Endothelial cell of umbilical vein (primary cell): ENCODE measurements around the gene RAB8A. TPM values are rescaled to one million over a fixed set of nuclear protein-coding genes. Genes with fewer than 3 reads are reported as not detected.
"Not testable (repeated sequence)": the region's sequence is repeated elsewhere in the genome, so short reads cannot be mapped to it uniquely, and the experiment has no call there.

Source experiments
- BruUV-seq: library from RNA; stranded (reverse); fragments of 400-500 nt; replicated peaks from 2 replicates; lab custom pipeline; 2021; lab: Mats Ljungman, UMichigan
- CTCF ChIA-PET: fragments of 300-600, 350-600 bp; sonication (Branson Sonifier 250); formaldehyde crosslinking; loops from one replicate; lab custom pipeline; 2021; ENCODE audit warnings: antibody characterized with exemption, inconsistent platforms; lab: Charles Lee
- POLR2A ChIA-PET: fragments of 300-600, 350-600 bp; sonication (Branson Sonifier 250); formaldehyde crosslinking; loops from one replicate; lab custom pipeline; 2021; ENCODE audit warnings: antibody characterized with exemption, inconsistent platforms; lab: Charles Lee
- DNase-seq: peaks from one replicate; pipeline ENCODE4 v3.0.0-alpha.2; 2011; ENCODE audit warnings: low read depth, low spot score
- FAIRE-seq: peaks from 2 replicates; lab custom pipeline; 2011; peaks lifted over from hg19 to GRCh38; lab: Jason Lieb, UNC
- H2AFZ ChIP-seq: 2 replicates; pipeline ENCODE4 v1.6.0; 2012; ENCODE audit warnings: low read depth, low read length, control low read depth, inconsistent platforms
- H3K27ac ChIP-seq: 2 replicates; pipeline ENCODE4 v1.5.1; 2011; ENCODE audit warnings: low read depth, mild to moderate bottlenecking, control low read depth, low read length, moderate library complexity; ENCODE audit not compliant: insufficient read depth
- H3K27me3 ChIP-seq, 2 experiments: 2 replicates each; pipeline versions ENCODE4 v1.6.0 to v1.6.1; 2011; ENCODE audit warnings: low read length in 2 of 2, mixed read lengths in 1 of 2; ENCODE audit not compliant: control insufficient read depth in 2 of 2, insufficient read depth in 2 of 2
- H3K36me3 ChIP-seq, 2 experiments: 2 replicates in 1 of 2; 3 replicates in 1 of 2; pipeline ENCODE4 v1.5.1; 2011; ENCODE audit warnings: low read length in 2 of 2, mild to moderate bottlenecking in 1 of 2, moderate library complexity in 1 of 2; ENCODE audit not compliant: control insufficient read depth in 2 of 2, insufficient read depth in 2 of 2; ENCODE audit errors: extremely low read depth in 1 of 2
- H3K4me1 ChIP-seq: 3 replicates; pipeline ENCODE4 v1.5.1; 2011; ENCODE audit warnings: mild to moderate bottlenecking, low read length; ENCODE audit not compliant: control insufficient read depth, insufficient read depth; ENCODE audit errors: extremely low read depth
- H3K4me2 ChIP-seq: 2 replicates; pipeline ENCODE4 v1.6.1; 2011; ENCODE audit warnings: low read length, control low read depth, mixed read lengths; ENCODE audit not compliant: insufficient read depth
- H3K4me3 ChIP-seq, 3 experiments: fragments of 200-600 bp in 1 of 3; sonication (generic), shearing (Covaris generic) in 1 of 3; replicated peaks in 1 of 3; 2 replicates each; pipeline ENCODE4 v1.5.1; 2011 to 2016; ENCODE audit warnings: control low read depth in 3 of 3, low read length in 3 of 3, mild to moderate bottlenecking in 2 of 3, inconsistent platforms in 1 of 3, low read depth in 1 of 3, moderate library complexity in 1 of 3; ENCODE audit not compliant: insufficient read depth in 1 of 3
- H3K79me2 ChIP-seq: 2 replicates; pipeline ENCODE4 v1.6.0; 2012; ENCODE audit warnings: low read length, inconsistent platforms; ENCODE audit not compliant: control insufficient read depth, insufficient read depth
- H3K9ac ChIP-seq: replicated peaks from 2 replicates; pipeline ENCODE3; 2011; ENCODE audit warnings: low read length, control low read depth; ENCODE audit not compliant: insufficient read depth; ENCODE audit errors: extremely low read depth
- H3K9me1 ChIP-seq: replicated peaks from 3 replicates; pipeline ENCODE4 v1.6.0; 2011; ENCODE audit warnings: mild to moderate bottlenecking, low read length; ENCODE audit not compliant: control insufficient read depth, insufficient read depth; ENCODE audit errors: extremely low read depth
- H3K9me3 ChIP-seq: replicated peaks from 2 replicates; pipeline ENCODE4 v1.5.1; 2012; ENCODE audit warnings: low read length, inconsistent platforms; ENCODE audit not compliant: control insufficient read depth, insufficient read depth
- H4K20me1 ChIP-seq: replicated peaks from 2 replicates; pipeline ENCODE3; 2011; ENCODE audit warnings: mild to moderate bottlenecking, low read length; ENCODE audit not compliant: control insufficient read depth, insufficient read depth; ENCODE audit errors: extremely low read depth
- JUN ChIP-seq: IDR thresholded peaks from 2 replicates; pipeline ENCODE4 v1.6.1; 2011; ENCODE audit warnings: borderline replicate concordance, low read depth; ENCODE audit not compliant: insufficient read length, insufficient read depth
- MYC ChIP-seq: IDR thresholded peaks from one replicate; pipeline ENCODE4 v1.6.1; 2011; ENCODE audit warnings: mild to moderate bottlenecking, low read depth, low read length
- dilution Hi-C: fragments of 300-500 bp; cut with MboI; formaldehyde crosslinking; loops from one replicate; pipeline ENCODE4 v1.15.0; 2019; ENCODE audit warnings: low sequenced_read_pairs; ENCODE audit not compliant: extremely low pct_ligation_motif_present
- intact Hi-C: fragments of 100-400 bp; cut with micrococcal nuclease; formaldehyde crosslinking; loops from one replicate; pipeline ENCODE4 v1.10.0; 2022
- polyA plus RNA-seq, 4 experiments: library from polyadenylated mRNA; depleted of rRNA in 3 of 4; stranded (reverse) in 3 of 4; unstranded in 1 of 4; fragments of >200 nt; gene quantifications; 2 replicates each; pipeline versions ENCODE4 v1.2.1 to v1.2.3, GENCODE V29; 2011 to 2012; ENCODE audit warnings: missing spikeins in 1 of 4
- total RNA-seq: library from RNA; stranded (reverse); gene quantifications from 2 replicates; pipeline ENCODE4 v1.2.3, GENCODE V29; 2021
- TF ChIP-seq, protein P1 (sequence below): IDR thresholded peaks from 2 replicates; pipeline ENCODE4 v1.6.1; 2011; ENCODE audit not compliant: insufficient read depth, insufficient read length

The RAB8A gene
- total and polyA plus RNA-seq, 2 donors (not counting 3 experiments of a cell fraction or from before 2014, with no cell fraction given): 81.5 to 107 TPM

DNA sequence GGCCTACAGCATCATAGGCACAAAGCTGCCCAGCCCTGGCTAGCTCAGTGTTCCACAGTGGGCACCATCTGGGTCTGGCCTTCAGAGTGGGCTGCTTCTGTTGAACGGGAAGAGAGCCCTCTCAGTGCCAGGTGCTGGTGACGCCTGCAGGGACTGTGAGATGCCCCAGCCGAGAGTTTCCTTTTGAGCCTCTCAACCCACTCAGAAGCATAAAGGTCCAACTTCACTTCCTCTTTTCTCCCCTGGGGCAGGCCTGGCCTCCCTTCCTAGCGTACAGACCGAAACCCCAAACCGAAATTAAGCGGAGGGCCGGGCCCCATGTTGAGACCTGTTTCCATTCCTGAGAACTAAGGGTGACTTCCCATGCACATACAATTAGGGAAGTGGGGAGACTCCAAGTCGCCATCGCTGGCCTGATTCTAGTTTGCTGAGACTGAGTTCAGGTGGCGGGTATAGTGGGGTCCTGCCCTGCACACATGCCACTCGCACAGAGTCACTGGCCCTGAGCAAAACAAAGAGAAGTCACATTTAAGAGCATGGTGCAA is 6.9 kb downstream of the RAB8A start:
- Histone ChIP-seq H3K4me2 (no peak overlapping the region), H3K4me1 (no peaks in the 10 kb centered on the region), H3K27me3 (no peaks in the 10 kb centered on the region), H4K20me1 (no peaks in the 10 kb centered on the region), H3K9me3 (no peaks in the 10 kb centered on the region), H3K9me1 (no peaks in the 10 kb centered on the region), H3K36me3 (peaks cover 6 to 36% of the 10 kb centered on the region in 2 experiments), H2AFZ (no peak overlapping the region), H3K27ac (no peak overlapping the region), H3K4me3 (no peak overlapping the region), H3K79me2 (peaks cover 26% of the 10 kb centered on the region), H3K9ac (no peak overlapping the region)
- POLR2A ChIA-PET: no interaction called here
- CTCF ChIA-PET: interaction anchor here (1.1 to 1.7 kb wide), 2 partner anchors 63 to 77 kb away, joined by 4 to 8 read pairs; no protein-coding TSS in a partner anchor
- no TSS peak for BruUV-seq
- FAIRE-seq (no peak), DNase-seq (no peak)
- intact Hi-C loops: no loop called here
- no peak for TF ChIP-seq JUN
- no peak for TF ChIP-seq MYC
- TF ChIP-seq, protein P1, sequence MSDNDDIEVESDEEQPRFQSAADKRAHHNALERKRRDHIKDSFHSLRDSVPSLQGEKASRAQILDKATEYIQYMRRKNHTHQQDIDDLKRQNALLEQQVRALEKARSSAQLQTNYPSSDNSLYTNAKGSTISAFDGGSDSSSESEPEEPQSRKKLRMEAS: no peak
- dilution Hi-C loops: no loop called here

DNA sequence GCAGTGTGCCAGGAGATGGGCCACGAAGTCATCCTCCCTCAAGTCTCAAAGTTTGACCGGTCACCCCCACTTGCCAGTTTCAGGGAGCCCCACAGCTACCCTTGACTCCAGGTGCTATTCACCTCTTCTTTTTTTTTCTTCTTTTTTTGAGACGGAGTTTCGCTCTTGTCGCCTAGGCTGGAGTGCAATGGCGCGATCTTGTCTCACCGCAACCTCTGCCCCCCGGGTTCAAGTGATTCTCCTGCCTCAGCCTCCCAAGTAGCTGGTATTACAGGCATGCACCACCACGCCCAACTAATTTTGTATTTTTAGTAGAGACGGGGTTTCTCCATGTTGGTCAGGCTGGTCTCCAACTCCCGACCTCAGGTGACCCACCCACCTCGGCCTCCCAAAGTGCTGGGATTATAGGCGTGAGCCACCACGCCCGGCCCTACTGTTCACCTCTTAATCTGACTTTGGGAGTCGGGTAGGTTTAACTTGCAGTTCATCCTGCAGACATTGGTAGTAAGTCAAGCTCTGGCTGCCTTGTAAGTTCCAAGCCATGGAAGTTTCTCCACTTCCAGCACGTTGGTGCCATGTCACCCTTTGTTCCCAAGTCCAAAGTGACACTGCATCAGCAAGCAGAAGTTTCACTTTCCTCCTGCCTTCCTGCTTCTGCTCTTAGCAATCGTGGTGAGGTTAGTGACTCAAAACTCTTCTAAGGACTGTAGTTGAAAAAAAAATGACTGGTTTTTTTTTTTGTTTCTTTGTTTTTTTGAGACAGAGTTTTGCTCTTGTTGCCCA is 7.6 kb downstream of the RAB8A start:
- H3K4me2 ChIP-seq, H2AFZ ChIP-seq, dilution Hi-C loops, FAIRE-seq, H3K27ac ChIP-seq, H3K4me1 ChIP-seq, H3K9ac ChIP-seq, CTCF ChIA-PET, DNase-seq, H3K9me1 ChIP-seq, H3K27me3 ChIP-seq, H4K20me1 ChIP-seq, H3K4me3 ChIP-seq, H3K9me3 ChIP-seq, BruUV-seq, intact Hi-C loops: not testable (repeated sequence)
- POLR2A ChIA-PET: interaction anchor here (0.7 kb wide), 2 partner anchors 9 to 26 kb away, joined by 3 to 4 read pairs; no protein-coding TSS in a partner anchor
- Histone ChIP-seq H3K36me3 (peaks cover 6 to 39% of the 10 kb centered on the region in 2 experiments), H3K79me2 (peaks cover 20% of the 10 kb centered on the region)
